PC-3 (cell line): Measurements from ENCODE around the gene BRD3. TPM values are rescaled to one million over a fixed set of nuclear protein-coding genes. Genes with fewer than 3 reads are reported as not detected.

Source experiments
- total RNA-seq: library from RNA; depleted of rRNA; stranded (reverse); fragments of >200 nt; gene quantifications from 2 replicates; pipeline ENCODE4 v1.2.3, GENCODE V29; 2014; rRNA removed

BRD3 gene
- total RNA-seq, 1 experiment from 2014 or later: 5.5 TPM

Other genes starting within 250 kb of the BRD3 start
- gene VAV2, start 75.7 kb downstream of the BRD3 start, total RNA-seq: 9.7 and 15.9 TPM in 2 replicates
- 13.6 and 19.9 TPM in 2 replicates for gene BRD3OS, start 42.5 kb downstream of the BRD3 start, total RNA-seq
- gene WDR5, start 68.1 kb upstream of the BRD3 start, total RNA-seq: 29.1 and 35.7 TPM in 2 replicates
- gene RNU6ATAC, start 96.5 kb upstream of the BRD3 start, total RNA-seq: not detected in 2 replicates